ACHN (cell line): Measurements from ENCODE around the gene GRM8.

Experiments used
- DNase-seq: peaks from one replicate; pipeline ENCODE4 v3.0.0-alpha.2; 2015
- in situ Hi-C: cut with HindIII; loops from 2 replicates; pipeline ENCODE4 v1.10.0; 2017; ENCODE audit warnings: low sequenced_read_pairs, low pct_ligation_motif_present, low pct_unique_long_range_greater_than_20kb

GRM8 gene

GRCh38 chr7:126569402-126569801 lies 683.3 kb downstream of the GRM8 start:
- in situ Hi-C loops: no loop called here
- no peak for DNase-seq

DNA sequence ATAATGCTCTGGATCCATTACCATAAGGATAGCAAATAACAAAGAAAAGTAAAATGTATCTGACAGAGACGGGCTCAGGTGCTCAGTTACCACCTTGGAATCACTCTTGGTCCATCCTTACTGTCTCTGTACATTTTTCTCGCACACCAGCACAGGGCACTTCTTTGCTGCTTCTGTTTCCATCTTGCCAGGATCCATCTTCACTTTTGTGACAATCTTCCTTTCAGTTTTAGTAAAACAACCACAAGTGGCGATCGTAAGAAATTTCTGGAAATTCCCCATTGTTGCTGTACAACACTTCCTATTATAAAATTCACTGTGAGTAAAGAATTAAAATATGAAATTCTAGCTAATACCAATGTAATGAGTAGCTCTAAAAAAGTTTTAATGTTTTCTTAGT lies 695.5 kb downstream of the GRM8 start:
- in situ Hi-C loops: no loop called here
- no peak for DNase-seq

DNA sequence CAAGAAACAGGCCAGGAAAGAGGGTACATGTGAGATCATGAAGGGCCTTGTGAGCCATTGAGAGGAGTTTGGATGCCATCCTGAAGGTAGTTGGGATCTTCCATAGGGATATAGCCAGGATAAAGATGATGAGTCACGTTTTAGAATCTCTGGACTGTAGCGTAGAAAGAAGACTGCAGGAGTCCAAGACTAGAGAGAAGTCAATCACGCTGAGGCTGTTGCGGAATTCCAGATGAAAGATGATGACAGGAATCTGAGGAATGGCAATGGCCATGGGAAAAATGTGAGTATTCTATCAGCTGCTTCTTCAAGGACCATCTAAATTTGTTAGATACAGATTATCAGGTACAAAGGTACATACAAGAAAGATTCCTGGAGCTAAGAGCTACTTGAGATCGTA lies 711.3 kb downstream of the GRM8 start:
- no peak for DNase-seq
- in situ Hi-C loops: no loop called here

- no peak for DNase-seq
- in situ Hi-C loops: no loop called here
Observed at GRCh38 chr7:126535176-126535575, 717.6 kb downstream of the GRM8 start.

DNA sequence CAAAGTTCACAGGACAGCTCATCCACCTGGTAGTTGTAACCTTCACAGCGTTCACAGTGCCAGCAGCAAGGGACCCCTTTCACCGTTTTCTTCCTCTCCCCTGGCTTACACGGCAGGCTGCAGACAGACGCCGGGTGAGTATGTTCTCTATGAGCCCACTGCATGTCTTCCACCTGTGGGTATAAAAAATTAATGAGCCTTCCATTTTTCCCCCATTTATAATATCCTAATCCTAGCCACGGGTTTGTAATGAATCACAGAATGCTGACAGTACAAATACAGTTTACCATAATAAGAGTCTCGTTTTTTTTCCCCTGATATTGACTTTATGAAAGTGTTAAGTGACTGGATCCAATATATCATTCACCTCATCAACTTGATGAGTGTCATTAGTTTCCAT lies 719.0 kb downstream of the GRM8 start:
- in situ Hi-C loops: no loop called here
- no peak for DNase-seq

DNA sequence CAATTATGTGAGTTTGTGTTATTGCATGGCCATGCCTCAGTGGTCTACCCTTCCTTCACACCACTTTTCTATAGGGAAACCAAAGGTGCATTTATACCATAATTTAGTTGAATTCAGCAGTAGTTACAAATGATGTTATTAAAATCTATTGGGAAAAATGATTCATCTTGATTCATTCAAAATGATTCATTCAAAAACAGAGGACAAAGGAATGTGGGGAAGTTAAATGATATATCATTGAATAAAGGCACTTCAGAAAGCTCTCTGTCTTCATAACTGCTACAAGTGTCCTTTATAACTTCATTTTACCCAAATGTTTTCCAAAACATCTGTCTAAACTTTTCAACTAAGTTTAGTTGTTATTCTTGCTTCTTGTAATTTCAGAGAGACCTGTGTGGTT lies 722.9 kb downstream of the GRM8 start:
- no peak for DNase-seq
- in situ Hi-C loops: no loop called here

- DNase-seq: no peak
- in situ Hi-C loops: no loop called here
Observed at GRCh38 chr7:126529254-126529653, 723.5 kb downstream of the GRM8 start.

GRCh38 chr7:126525906-126526305 lies 726.8 kb downstream of the GRM8 start:
- in situ Hi-C loops: no loop called here
- DNase-seq: no peak

DNA sequence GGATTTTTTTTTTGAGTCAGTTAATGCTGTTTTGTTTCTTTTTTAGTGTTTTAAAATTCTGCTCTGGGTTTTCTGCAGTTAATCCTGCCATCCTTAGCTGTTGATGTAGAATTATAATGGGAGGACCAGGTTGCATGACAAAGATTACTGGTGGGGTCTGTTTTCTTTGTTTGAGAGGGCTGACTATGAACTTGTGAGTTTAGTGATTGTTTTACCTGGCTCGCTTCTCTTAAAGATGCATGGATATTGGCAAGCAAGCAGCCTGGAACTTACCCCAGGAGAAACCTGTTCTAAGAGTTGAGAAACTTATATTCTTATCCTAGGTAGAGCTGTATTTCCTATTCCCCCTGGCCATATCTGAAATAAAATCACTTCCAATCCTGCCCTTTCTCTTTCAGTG lies 727.8 kb downstream of the GRM8 start:
- DNase-seq: no peak
- in situ Hi-C loops: no loop called here

- in situ Hi-C loops: no loop called here
- DNase-seq: no peak
Observed at GRCh38 chr7:126511046-126511445, 741.7 kb downstream of the GRM8 start.

DNA sequence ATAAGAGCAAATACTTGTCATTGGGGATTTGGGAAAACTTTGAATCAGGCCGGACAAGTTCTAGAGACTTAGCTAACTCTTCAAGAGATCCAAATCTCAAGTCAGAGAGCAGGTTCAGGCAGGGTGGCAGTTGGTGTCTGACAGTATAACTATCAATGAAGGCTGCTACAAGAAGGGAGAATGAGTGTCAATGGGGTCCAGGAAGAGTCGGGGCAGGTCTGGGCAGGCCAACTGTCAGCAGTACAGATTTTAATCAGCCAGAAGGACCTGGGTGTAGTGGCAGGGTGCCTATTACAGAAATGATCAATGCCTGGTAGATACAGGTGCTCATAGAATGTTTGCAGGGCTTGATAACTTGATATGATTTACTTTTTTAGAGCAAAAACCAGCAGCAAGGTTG lies 751.1 kb downstream of the GRM8 start:
- in situ Hi-C loops: no loop called here
- DNase-seq: no peak

GRCh38 chr7:126499481-126499880 lies 753.3 kb downstream of the GRM8 start:
- no peak for DNase-seq
- in situ Hi-C loops: no loop called here

DNA sequence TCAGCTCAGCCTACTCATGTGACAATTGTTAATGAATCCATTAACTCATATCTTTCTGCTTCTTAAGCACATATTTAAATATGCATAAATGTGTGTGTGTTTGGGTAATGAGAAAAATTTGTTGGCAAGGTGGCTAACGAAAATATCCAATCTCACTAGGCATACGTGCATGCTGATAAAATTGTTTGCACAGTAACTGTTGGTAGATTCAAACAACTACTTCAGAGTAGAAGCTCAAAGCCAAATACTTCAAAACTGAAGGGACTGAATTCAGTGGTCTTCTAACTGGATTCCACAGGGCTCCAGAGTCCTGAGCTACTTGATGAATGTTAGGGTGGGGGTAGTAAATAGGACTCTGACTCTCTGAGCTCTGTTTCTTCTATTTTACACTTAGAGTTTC lies 757.0 kb downstream of the GRM8 start:
- no peak for DNase-seq
- in situ Hi-C loops: no loop called here

DNA sequence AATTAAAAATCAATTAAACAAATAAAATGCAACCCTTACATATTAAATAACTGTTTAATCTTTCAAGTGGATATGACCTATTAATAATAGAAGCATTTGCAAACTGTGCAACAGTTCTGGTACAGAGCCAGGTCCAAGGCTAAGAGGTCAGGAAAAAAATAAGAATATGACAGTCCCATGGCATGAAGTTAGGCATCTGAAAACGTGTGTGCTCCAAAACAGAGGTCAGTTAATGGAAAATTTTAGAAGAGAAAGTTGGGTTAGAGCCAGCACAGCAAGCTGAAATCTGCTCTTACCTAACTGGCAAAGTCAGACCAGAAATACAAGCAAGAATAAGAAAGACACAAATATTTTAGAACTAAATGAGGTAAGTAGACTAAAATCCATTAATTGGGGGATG lies 757.7 kb downstream of the GRM8 start:
- no peak for DNase-seq
- in situ Hi-C loops: no loop called here

DNA sequence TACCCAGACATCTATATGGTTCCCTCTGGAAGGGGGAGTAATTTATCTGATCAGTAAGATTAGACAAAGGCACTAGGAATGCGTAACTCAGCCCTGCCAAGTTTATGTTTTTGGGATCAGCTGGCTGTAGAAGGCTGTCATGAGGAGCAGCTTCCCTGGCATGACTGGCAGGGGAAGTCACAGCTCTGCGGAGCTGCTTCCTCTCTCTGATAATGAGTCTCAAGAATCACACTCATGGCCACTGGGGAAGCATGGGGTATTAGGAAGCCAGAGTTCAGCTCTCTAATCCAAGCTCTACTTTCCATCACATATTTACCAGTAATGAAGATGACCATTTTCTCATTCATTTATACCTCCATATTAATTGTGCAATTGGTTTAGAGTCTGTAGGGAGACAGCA lies 758.9 kb downstream of the GRM8 start:
- in situ Hi-C loops: no loop called here
- DNase-seq: no peak

GRCh38 chr7:126489874-126490273 lies 762.9 kb downstream of the GRM8 start:
- in situ Hi-C loops: no loop called here
- DNase-seq: no peak

GRCh38 chr7:126487728-126488442 lies 764.9 kb downstream of the GRM8 start:
- in situ Hi-C loops: no loop called here
- DNase-seq: no peak

DNA sequence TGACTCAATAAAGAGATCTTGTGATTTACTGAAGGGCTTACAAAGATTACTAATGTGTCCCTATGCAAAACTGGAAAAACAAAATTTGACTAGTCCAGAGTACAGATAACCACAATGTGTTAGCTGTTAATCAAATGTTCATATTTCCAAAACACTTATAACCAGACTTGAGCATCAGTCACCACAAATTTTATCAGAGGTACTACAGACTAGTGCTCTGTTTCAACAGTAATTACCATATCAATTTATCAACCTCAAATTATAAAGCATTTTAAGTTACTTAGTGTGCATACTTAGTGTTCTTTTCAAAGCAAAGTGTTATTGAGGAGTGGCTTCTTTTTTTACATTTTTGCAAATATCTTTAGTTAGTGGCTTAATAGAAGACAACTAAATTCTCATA lies 765.9 kb downstream of the GRM8 start:
- DNase-seq: no peak

DNA sequence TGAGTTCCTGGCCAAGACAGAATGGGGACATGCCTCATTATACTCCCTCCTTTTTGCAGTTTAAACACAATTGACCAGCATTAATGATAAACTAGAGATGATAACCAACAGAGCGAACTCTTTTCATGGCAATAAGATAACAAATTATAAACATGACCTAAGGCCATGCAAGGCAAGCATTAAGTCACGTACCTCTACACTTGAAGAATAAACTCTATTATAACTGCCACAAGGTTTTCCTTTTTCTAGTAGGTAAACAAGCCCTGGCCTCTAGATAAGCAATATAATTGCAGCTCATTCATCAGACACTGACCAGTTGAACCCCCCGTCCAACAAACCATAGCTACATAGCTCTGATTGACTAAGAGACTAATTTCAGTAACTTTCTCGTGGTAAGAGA lies 767.0 kb downstream of the GRM8 start:
- in situ Hi-C loops: no loop called here
- DNase-seq: no peak

More for the DNA sequence above, 765.9 kb downstream of the GRM8 start:
- in situ Hi-C loops: no loop called here

DNA sequence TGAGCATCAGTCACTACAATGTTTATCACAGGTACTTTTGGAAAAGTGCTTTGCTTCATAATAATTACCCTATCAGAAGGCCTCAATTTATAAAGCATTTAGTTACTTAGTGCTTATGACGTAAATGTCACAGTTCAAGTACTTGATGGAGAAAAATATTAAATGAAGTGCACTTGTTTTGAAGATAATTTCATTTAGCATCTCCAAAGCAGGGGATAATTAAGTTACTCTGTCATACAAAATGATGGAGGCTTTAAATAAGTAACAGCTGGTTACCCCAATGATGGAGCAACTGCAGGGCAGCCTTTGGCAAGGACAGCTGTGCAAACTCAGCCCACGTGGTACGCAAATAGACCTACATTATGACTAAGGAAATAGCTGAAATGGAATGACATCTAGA lies 768.8 kb downstream of the GRM8 start:
- in situ Hi-C loops: no loop called here
- DNase-seq: no peak

DNA sequence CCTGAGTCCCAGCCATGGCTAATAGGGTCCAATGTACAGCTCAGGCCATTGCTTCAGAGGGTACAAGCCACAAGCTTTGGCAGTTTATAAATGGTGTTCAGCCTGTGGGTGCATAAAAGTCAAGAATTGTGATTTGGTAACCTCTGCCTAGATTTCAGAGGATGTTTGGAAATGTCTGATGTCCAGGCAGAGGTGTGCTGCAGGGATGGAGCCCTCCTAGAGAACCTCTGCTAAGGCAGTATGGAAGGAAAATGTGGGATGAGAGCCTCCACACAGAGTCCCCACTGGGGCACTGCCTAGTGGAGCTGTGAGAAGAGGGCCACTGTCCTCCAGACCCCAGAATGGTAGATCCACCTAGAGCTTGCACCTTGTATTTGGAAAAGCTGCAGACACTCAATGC lies 779.9 kb downstream of the GRM8 start:
- in situ Hi-C loops: no loop called here
- no peak for DNase-seq
